Measurements from ENCODE around the gene NEUROG1. TPM values are rescaled to one million over a fixed set of nuclear protein-coding genes. Genes with fewer than 3 reads are reported as not detected.

Gene NEUROG1
- total and polyA plus RNA-seq, 2 experiments from 2014 or later, result not detected

DNA sequence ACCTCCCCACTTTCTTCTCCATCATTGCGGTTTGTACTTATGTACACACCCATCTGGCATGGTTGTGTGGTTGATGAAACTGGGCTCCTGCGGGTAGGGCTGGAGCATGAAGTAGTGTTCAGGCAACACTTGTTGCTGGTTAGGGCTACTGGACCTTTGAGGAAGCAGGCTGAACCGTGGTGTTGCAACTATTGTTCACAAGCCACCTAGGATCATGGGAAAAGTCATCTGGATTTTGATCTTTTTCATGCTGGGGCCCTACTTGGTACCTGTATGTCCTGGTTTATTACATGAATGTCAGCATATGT is 43.5 kb downstream of the NEUROG1 start:
- Histone ChIP-seq H3K27ac (no peak overlapping the region), H3K4me1 (ENCODE audit: low read depth) (no peaks in the 10 kb centered on the region), H3K36me3 (no peaks in the 10 kb centered on the region), H3K4me3 (no peak overlapping the region), H3K27me3 (peaks cover 100% of the 10 kb centered on the region), H3K9me3 (ENCODE audit: low read depth) (no peaks in the 10 kb centered on the region)
- no peak for TF ChIP-seq CTCF (IDR thresholded peaks at IDR 0.05; ENCODE audit: low read depth, low read length)
- no peak for DNase-seq (ENCODE audit: low read depth in 1 of 2, low spot score in 1 of 2)

GRCh38 chr5:135491552-135492318 is 44.0 kb downstream of the NEUROG1 start:
- no peak for TF ChIP-seq CTCF (IDR thresholded peaks at IDR 0.05; ENCODE audit: low read depth, low read length)
- Histone ChIP-seq H3K36me3 (no peaks in the 10 kb centered on the region), H3K4me3 (no peak overlapping the region), H3K9me3 (ENCODE audit: low read depth) (no peaks in the 10 kb centered on the region), H3K4me1 (ENCODE audit: low read depth) (no peaks in the 10 kb centered on the region), H3K27ac (no peak overlapping the region), H3K27me3 (peaks cover 100% of the 10 kb centered on the region)
- DNase-seq (ENCODE audit: low read depth in 1 of 2, low spot score in 1 of 2), result peak in 1 of 2 donors; percentile 26

DNA sequence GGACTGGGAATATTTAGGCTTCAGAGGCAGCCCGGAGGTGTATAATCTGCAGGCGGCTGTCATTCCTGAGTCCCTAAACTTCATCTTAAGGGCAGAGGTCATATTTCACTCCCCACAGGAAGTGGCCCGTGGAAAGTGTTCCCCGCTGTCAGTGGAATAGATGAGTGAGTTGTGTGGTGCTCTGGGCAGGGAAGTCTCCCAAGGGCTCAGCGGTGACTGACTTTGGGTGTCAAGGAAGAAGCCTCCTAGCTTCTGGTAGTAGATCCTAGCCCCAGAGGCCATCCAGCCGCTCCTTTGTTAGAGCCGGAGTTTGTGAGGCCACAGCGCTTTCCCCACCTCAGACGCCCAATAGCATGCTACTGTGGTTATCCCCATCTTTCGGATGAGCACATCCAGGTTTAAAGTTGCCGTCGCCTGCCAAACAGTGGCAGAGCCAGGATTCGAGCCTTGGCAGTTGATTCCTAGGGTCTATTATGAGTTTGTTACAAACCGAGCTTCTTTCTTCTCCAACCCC is 44.7 kb downstream of the NEUROG1 start:
- Histone ChIP-seq H3K27me3 (peaks cover 100% of the 10 kb centered on the region), H3K4me3 (no peak overlapping the region)
- no peak for DNase-seq (ENCODE audit: low read depth in 1 of 2, low spot score in 1 of 2)

GRCh38 chr5:135490245-135491037 is 45.3 kb downstream of the NEUROG1 start:
- Histone ChIP-seq H3K36me3 (no peaks in the 10 kb centered on the region), H3K9me3 (ENCODE audit: low read depth) (no peaks in the 10 kb centered on the region), H3K4me1 (ENCODE audit: low read depth) (no peaks in the 10 kb centered on the region), H3K4me3 (peak overlapping the region; percentile 21), H3K27me3 (peaks cover 100% of the 10 kb centered on the region), H3K27ac (no peak overlapping the region)
- peak; percentile 32 to 34 for DNase-seq (ENCODE audit: low read depth in 1 of 2, low spot score in 1 of 2)
- no peak for TF ChIP-seq CTCF (IDR thresholded peaks at IDR 0.05; ENCODE audit: low read depth, low read length)

More for the DNA sequence above, 44.7 kb downstream of the NEUROG1 start:
- no peaks in the 10 kb centered on the region for H3K4me1 ChIP-seq (ENCODE audit: low read depth)
- no peak overlapping the region for H3K27ac ChIP-seq
- no peaks in the 10 kb centered on the region for H3K9me3 ChIP-seq (ENCODE audit: low read depth)
- TF ChIP-seq CTCF (IDR thresholded peaks at IDR 0.05; ENCODE audit: low read depth, low read length), result no peak
- H3K36me3 ChIP-seq, result no peaks in the 10 kb centered on the region

DNA sequence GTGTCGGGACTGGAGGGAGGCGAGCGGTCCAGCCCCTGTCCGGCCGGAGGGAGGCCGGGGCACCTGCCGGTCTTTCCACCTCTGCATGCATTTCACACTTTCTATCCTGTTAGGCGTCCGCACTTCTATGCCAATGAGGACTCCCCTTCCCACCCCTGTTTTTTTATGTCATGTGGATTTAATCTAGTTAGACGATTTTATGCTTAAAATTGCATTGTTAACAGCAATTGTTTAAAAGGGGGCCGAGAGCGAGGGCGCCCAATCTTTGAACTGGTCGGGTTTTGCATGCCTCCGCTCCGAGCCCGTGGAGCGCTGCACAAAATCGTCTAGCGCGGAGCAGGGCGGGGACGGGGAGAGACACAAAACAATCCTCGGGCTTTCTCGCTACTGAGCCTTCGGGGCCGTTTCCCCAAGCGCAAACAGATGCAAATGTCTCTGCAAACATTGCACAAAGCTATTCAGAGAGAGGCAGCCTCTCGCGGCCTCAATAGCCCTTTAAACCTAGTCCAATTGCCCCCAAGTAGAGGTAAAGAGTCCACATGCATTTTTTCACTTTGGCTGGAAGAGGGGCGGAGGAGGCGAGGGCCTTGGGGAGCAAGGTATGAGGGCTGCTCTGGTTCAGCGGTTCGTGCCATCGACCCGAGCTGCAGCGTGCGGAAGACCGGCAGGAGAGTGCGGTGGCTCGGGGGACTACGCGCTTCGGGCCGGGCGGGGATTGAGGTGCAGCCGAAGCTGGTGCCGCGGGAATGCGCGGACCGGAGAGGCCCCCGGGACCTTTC is 46.1 kb downstream of the NEUROG1 start:
- no peak for TF ChIP-seq CTCF (IDR thresholded peaks at IDR 0.05; ENCODE audit: low read depth, low read length)
- H3K27ac ChIP-seq, result no peak overlapping the region
- H3K4me1 ChIP-seq (ENCODE audit: low read depth), result no peaks in the 10 kb centered on the region
- H3K36me3 ChIP-seq, result no peaks in the 10 kb centered on the region
- peak overlapping the region; percentile 21 for H3K4me3 ChIP-seq
- peaks cover 100% of the 10 kb centered on the region for H3K27me3 ChIP-seq
- no peaks in the 10 kb centered on the region for H3K9me3 ChIP-seq (ENCODE audit: low read depth)
- peak; percentile 9 to 24 for DNase-seq (ENCODE audit: low read depth in 1 of 2, low spot score in 1 of 2)
